RWPE2 (cell line): ENCODE data around the gene PLAC8.

Experiments used
- ATAC-seq: fragments of 200-7000 bp; cut with Tn5 transposase; 3 replicates; pipeline ENCODE4 v1.9.1; 2021; ENCODE audit warnings: low read depth
- DNase-seq: peaks from one replicate; pipeline ENCODE4 v3.0.0-alpha.2; 2020; ENCODE audit warnings: low spot score
- H3K27ac ChIP-seq: fragments of 450-650 bp; 2 replicates; pipeline ENCODE4 v1.5.1; 2017; ENCODE audit warnings: mild to moderate bottlenecking; ENCODE audit not compliant: poor library complexity, severe bottlenecking
- H3K27me3 ChIP-seq: fragments of 250-450 bp; sonication (Bioruptor Pico); 2 replicates; pipeline ENCODE4 v1.5.1; 2021; ENCODE audit warnings: mild to moderate bottlenecking, moderate library complexity; ENCODE audit not compliant: insufficient read depth, poor library complexity, severe bottlenecking
- H3K36me3 ChIP-seq: fragments of 250-450 bp; sonication (Bioruptor Pico); 2 replicates; pipeline ENCODE4 v1.5.1; 2020; ENCODE audit warnings: low read depth, mild to moderate bottlenecking, moderate library complexity
- H3K4me1 ChIP-seq: fragments of 250-450 bp; sonication (Bioruptor Pico); 2 replicates; pipeline ENCODE4 v1.5.1; 2021; ENCODE audit warnings: mild to moderate bottlenecking, moderate library complexity; ENCODE audit not compliant: insufficient read depth, poor library complexity, severe bottlenecking
- H3K4me3 ChIP-seq: fragments of 250-450 bp; sonication (Bioruptor Pico); 2 replicates; pipeline ENCODE4 v1.5.1; 2021; ENCODE audit warnings: mild to moderate bottlenecking, moderate library complexity; ENCODE audit not compliant: severe bottlenecking
- H3K9me3 ChIP-seq: fragments of 250-450 bp; sonication (Bioruptor Pico); 2 replicates; pipeline ENCODE4 v1.5.1; 2021; ENCODE audit warnings: mild to moderate bottlenecking, moderate library complexity; ENCODE audit not compliant: severe bottlenecking
- TF ChIP-seq, protein P1 (sequence below): fragments of 450-650 bp; IDR thresholded peaks from one replicate; pipeline ENCODE4 v1.5.1; 2017; ENCODE audit warnings: mild to moderate bottlenecking, moderate library complexity; ENCODE audit not compliant: poor library complexity, severe bottlenecking

PLAC8 gene

DNA sequence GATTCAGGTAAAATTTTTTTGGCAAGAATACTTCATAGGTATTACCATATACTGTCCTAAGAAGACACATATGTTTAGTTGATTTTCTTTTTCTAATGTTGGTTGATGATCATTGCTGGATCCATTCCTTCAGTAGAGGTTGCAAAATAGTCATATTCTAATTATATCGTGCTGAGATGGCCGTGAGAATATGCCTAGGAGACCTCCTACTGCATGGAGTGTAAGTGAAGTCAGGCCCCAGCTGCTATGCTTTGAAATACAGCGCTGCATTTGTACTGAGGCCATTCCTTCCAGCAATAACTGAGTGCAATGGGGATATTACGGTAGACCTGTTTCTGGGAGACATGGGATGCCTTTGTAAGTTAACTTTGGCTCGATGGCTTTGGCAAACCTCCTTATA lies 6.7 kb upstream of the PLAC8 start:
- TF ChIP-seq, protein P1, sequence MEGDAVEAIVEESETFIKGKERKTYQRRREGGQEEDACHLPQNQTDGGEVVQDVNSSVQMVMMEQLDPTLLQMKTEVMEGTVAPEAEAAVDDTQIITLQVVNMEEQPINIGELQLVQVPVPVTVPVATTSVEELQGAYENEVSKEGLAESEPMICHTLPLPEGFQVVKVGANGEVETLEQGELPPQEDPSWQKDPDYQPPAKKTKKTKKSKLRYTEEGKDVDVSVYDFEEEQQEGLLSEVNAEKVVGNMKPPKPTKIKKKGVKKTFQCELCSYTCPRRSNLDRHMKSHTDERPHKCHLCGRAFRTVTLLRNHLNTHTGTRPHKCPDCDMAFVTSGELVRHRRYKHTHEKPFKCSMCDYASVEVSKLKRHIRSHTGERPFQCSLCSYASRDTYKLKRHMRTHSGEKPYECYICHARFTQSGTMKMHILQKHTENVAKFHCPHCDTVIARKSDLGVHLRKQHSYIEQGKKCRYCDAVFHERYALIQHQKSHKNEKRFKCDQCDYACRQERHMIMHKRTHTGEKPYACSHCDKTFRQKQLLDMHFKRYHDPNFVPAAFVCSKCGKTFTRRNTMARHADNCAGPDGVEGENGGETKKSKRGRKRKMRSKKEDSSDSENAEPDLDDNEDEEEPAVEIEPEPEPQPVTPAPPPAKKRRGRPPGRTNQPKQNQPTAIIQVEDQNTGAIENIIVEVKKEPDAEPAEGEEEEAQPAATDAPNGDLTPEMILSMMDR = no peak
- Histone ChIP-seq H3K4me1 (no peaks in the 10 kb centered on the region), H3K36me3 (no peaks in the 10 kb centered on the region), H3K4me3 (no peak overlapping the region), H3K27me3 (no peaks in the 10 kb centered on the region), H3K27ac (no peak overlapping the region), H3K9me3 (no peaks in the 10 kb centered on the region)
- DNase-seq (no peak), ATAC-seq (no peak)

DNA sequence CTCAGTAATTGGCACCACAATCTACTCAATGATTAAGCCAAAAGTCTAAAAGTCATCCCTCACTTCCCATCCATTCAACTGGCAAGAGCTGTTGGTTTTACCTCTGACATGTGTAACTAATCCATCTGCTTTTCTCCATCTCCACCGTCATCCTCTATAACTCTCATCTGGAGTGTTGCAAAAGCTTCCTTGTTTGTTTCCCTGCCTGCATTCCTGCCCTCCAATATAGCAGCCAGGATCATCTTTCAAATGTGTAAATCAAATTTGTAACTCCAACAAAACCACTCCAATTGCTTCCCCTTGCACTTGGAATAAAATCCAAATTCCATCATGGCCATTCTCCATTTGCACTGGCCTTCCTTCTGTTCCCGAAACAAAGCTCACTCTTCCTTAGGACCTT lies 4.3 kb upstream of the PLAC8 start:
- Histone ChIP-seq H3K4me3 (no peak overlapping the region), H3K36me3 (no peaks in the 10 kb centered on the region; the same call in 1 of the 2 replicates), H3K27me3 (no peaks in the 10 kb centered on the region), H3K4me1 (peaks cover 17% of the 10 kb centered on the region), H3K27ac (no peak overlapping the region), H3K9me3 (no peaks in the 10 kb centered on the region)
- DNase-seq = no peak
- TF ChIP-seq, protein P1 = no peak
- no peak for ATAC-seq

DNA sequence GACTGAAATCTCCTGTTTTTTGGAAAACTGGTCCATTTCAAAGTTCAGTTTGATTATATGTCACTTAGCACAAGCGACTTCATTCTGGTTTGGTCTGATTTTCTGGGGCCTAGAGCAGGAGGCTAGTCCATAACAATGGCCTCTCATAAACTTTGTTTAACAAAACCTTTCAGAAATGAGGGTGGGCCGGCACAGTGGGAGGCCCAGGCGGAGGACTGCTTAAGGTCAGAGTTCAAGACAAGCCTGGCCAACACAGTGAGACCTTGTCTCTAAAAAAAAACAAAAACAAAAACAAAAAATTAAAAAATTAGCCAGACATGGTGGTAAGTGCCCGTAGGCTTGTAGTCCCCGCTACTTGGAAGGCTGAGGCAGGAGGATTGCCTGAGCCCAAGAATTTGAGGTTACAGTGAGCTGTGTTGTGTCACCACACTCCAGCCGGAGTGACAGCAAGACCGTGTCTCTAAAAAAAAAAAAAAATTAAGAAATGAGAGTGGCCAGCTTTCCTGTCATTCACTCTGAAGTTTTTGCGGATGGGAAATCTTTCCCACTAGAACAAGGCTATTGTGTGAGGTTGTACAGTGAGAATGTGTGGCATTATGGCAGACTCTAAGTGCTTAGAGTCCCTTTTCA lies 1.2 kb upstream of the PLAC8 start:
- TF ChIP-seq, protein P1 = no peak
- H3K36me3 ChIP-seq = no peaks in the 10 kb centered on the region; the same call in 1 of the 2 replicates
- no peak for ATAC-seq
- peak overlapping the region; percentile 69 for H3K27ac ChIP-seq
- H3K4me1 ChIP-seq = peaks cover 21% of the 10 kb centered on the region
- DNase-seq = no peak
- H3K4me3 ChIP-seq = no peak overlapping the region
- no peaks in the 10 kb centered on the region for H3K9me3 ChIP-seq
- H3K27me3 ChIP-seq = no peaks in the 10 kb centered on the region

DNA sequence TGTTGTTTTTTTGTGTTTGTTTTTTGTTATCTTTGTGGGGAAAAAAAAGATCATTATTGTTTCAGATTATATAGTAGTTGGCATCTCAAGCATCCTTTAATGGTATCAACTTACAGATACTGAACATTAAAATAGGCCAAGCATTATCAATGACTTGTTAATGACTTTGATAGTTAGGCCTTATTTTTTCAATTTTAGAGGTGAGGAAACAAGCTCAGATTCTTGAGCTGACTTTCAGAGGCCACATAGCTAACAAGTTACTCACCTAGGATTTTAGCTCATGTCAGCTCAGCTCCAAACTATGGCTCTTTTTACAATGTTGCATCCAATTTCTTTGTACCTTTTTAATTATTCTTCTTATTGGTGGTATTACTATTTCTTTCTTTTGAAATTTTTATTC lies 471 bp upstream of the PLAC8 start:
- DNase-seq = no peak
- no peak overlapping the region for H3K4me3 ChIP-seq
- peak; percentile 66 for ATAC-seq
- peaks cover 25% of the 10 kb centered on the region for H3K4me1 ChIP-seq
- H3K9me3 ChIP-seq = no peaks in the 10 kb centered on the region
- H3K27me3 ChIP-seq = no peaks in the 10 kb centered on the region
- TF ChIP-seq, protein P1 = no peak
- H3K36me3 ChIP-seq = no peaks in the 10 kb centered on the region; the same call in 1 of the 2 replicates
- H3K27ac ChIP-seq = peak overlapping the region; percentile 69

DNA sequence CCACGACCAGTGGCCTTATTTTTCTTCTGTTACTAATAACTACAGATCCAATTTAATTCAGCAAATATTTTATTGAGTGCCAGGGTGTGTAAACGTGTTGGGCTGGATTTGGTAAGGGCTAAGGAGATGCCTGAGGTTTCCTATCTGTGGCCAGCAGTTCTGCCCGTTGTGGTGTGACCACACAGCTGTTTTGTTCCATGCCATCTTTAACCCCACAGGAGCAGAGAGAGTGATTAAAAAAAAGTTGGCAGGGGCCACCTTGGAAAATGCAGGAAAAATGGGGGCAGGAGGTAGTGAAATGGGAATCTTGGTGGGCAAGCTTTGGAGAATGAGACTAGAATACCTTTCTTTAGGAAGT lies 1.1 kb downstream of the PLAC8 start:
- DNase-seq (no peak), ATAC-seq (no peak)
- Histone ChIP-seq H3K4me3 (no peak overlapping the region), H3K27me3 (no peaks in the 10 kb centered on the region), H3K9me3 (no peaks in the 10 kb centered on the region), H3K27ac (no peak overlapping the region), H3K4me1 (peaks cover 25% of the 10 kb centered on the region), H3K36me3 (no peaks in the 10 kb centered on the region; the same call in 1 of the 2 replicates)
- TF ChIP-seq, protein P1 = no peak
